Peyer's patch (tissue), 4 donors: Measurements from ENCODE around the gene CERT1.

Experiments
- POLR2A ChIP-seq, 2 donors: fragments of 450-650 bp; IDR thresholded peaks; one replicate each; pipeline ENCODE4 v1.5.1; 2017; ENCODE audit warnings: antibody characterized with exemption in 2 of 2, mild to moderate bottlenecking in 2 of 2, moderate library complexity in 2 of 2
- TF ChIP-seq, protein P1 (sequence below), 6 experiments: fragments of 450-650 bp in 4 of 6; fragments of 200-600 bp in 2 of 6; sonication (generic) in 1 of 6; IDR thresholded peaks; one replicate each; pipeline ENCODE4 v1.5.1; 2017 to 2019; ENCODE audit warnings: antibody characterized with exemption in 6 of 6, mild to moderate bottlenecking in 3 of 6, moderate library complexity in 1 of 6

DNA sequence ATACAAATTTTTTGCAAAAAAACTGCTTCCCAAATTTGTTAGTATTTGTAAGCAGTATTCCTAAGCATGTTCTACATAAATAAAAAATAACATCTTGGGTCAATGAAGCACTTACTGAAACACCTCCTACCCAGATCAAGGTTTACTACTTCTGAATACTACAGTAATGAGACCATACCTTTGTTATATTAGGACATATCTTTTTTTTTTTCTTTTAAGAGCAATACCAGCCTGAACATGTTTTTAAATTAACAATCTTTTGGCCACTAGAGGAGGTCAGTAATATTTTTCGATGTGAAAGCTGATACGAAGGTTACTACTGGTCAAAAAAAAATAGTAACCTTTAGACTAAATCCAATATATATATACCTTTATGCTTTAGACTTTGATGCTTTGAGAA, 72.7 kb downstream of the CERT1 start:
- no peak for TF ChIP-seq POLR2A (IDR thresholded peaks at IDR 0.05)
- TF ChIP-seq, protein P1, sequence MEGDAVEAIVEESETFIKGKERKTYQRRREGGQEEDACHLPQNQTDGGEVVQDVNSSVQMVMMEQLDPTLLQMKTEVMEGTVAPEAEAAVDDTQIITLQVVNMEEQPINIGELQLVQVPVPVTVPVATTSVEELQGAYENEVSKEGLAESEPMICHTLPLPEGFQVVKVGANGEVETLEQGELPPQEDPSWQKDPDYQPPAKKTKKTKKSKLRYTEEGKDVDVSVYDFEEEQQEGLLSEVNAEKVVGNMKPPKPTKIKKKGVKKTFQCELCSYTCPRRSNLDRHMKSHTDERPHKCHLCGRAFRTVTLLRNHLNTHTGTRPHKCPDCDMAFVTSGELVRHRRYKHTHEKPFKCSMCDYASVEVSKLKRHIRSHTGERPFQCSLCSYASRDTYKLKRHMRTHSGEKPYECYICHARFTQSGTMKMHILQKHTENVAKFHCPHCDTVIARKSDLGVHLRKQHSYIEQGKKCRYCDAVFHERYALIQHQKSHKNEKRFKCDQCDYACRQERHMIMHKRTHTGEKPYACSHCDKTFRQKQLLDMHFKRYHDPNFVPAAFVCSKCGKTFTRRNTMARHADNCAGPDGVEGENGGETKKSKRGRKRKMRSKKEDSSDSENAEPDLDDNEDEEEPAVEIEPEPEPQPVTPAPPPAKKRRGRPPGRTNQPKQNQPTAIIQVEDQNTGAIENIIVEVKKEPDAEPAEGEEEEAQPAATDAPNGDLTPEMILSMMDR (IDR thresholded peaks at IDR 0.05) = no peak
